Measurements from ENCODE around the gene ELOB. TPM values are rescaled to one million over a fixed set of nuclear protein-coding genes. Genes with fewer than 3 reads are reported as not detected.

ELOB gene
- total RNA-seq, 1 experiment from 2014 or later = 358 TPM

DNA sequence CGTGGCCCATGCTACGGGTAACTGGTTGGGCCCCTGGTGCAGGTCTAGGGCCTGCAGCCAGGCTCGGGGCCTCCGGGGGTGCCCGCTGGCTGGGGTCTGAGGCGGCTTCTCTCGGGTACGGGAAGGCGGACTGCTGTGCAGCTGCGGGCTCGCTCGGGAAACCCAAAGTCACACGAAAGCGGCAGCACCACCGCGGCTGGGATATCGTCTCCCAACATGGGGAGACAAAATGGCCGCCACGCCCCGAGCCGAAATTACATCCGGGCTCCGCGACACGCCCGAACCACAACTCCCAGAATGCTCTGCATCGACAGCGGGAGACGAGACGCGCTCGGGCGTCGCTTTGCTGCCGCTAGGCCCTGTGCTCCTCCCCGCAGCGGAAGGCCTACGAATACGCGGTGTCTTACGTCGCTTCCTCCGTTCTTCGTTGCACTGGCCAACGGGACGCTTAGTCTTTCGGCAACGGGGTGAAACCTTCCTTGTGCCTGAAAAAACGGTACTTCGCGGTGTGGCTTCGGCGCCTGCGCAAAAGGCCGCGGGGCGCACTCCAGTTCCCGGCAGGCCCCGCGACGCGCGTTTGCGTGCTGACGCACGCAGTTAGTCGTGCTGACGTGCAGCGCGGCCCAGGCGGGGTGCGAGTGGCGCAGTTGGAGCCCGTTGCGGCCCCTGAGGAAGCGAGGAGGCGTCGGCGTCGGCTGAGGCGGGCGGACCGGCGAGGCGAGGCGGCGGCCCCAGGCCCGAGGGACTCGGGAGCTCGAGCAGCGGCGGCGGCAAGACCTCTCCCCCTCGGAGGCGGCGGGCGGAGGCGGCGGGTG, 24.8 kb downstream of the ELOB start, which contains the start of gene SRRM2:
SRRM2 (plus strand) TSS at position 604 of the 815 bp plus-strand sequence. CDS start 3,727 bp downstream, outside the sequence.
- peak within 1 kb of the TSS; percentile 93 for H3K27ac ChIP-seq (ENCODE audit: low read length)
- H3K4me1 ChIP-seq (ENCODE audit: low read length) = peaks cover 32% of the 10 kb centered on the region
- peaks cover 57% of the 10 kb centered on the region for H3K79me2 ChIP-seq (ENCODE audit: low read length)
- peak; percentile 98 for DNase-seq
- no peak within 1 kb of the TSS; the same call in 1 of the 2 replicates for H2AFZ ChIP-seq (ENCODE audit: low read length)
- H4K20me1 ChIP-seq (ENCODE audit: insufficient read depth, low read depth, low read length) = peaks cover 43% of the 10 kb centered on the region
- H3K9ac ChIP-seq (ENCODE audit: low read length) = peak within 1 kb of the TSS; percentile 96
- no peaks in the 10 kb centered on the region for H3K9me3 ChIP-seq (ENCODE audit: low read length)
- peak within 1 kb of the TSS; percentile 81 for H3K4me3 ChIP-seq (ENCODE audit: low read length)
- H3K9me2 ChIP-seq (replicated peaks; ENCODE audit: insufficient read depth, low read length) = no peaks in the 10 kb centered on the region
- H3K36me3 ChIP-seq (ENCODE audit: insufficient read depth, low read length) = peaks cover 38% of the 10 kb centered on the region; the same call in 1 of the 2 replicates
- H3K27me3 ChIP-seq (ENCODE audit: low read length) = no peaks in the 10 kb centered on the region
- H3K4me2 ChIP-seq (ENCODE audit: low read depth, low read length, poor library complexity, severe bottlenecking) = peak within 1 kb of the TSS; percentile 81

- H3K9ac ChIP-seq (ENCODE audit: low read length) = peak overlapping the region; percentile 96
- no peaks in the 10 kb centered on the region for H3K27me3 ChIP-seq (ENCODE audit: low read length)
- H3K79me2 ChIP-seq (ENCODE audit: low read length) = peaks cover 51% of the 10 kb centered on the region
- peak; percentile 93 for DNase-seq
- H3K9me2 ChIP-seq (replicated peaks; ENCODE audit: insufficient read depth, low read length) = no peaks in the 10 kb centered on the region
- peaks cover 32% of the 10 kb centered on the region; the same call in 1 of the 2 replicates for H3K36me3 ChIP-seq (ENCODE audit: insufficient read depth, low read length)
- H2AFZ ChIP-seq (ENCODE audit: low read length) = no peak overlapping the region
- H3K4me3 ChIP-seq (ENCODE audit: low read length) = peak overlapping the region; percentile 81
- peak overlapping the region; percentile 93 for H3K27ac ChIP-seq (ENCODE audit: low read length)
- peaks cover 36% of the 10 kb centered on the region for H4K20me1 ChIP-seq (ENCODE audit: insufficient read depth, low read depth, low read length)
- H3K4me2 ChIP-seq (ENCODE audit: low read depth, low read length, poor library complexity, severe bottlenecking) = peak overlapping the region; percentile 81
- H3K9me3 ChIP-seq (ENCODE audit: low read length) = no peaks in the 10 kb centered on the region
- peaks cover 32% of the 10 kb centered on the region for H3K4me1 ChIP-seq (ENCODE audit: low read length)
These were observed 25.5 kb downstream of the ELOB start for GRCh38 chr16:2751577-2752034.

GRCh38 chr16:2749936-2750335, 27.1 kb downstream of the ELOB start:
- H2AFZ ChIP-seq (ENCODE audit: low read length) = no peak overlapping the region
- peaks cover 34% of the 10 kb centered on the region for H3K79me2 ChIP-seq (ENCODE audit: low read length)
- no peaks in the 10 kb centered on the region for H3K27me3 ChIP-seq (ENCODE audit: low read length)
- no peak for DNase-seq
- peaks cover 34% of the 10 kb centered on the region for H3K4me1 ChIP-seq (ENCODE audit: low read length)
- no peaks in the 10 kb centered on the region for H3K9me2 ChIP-seq (replicated peaks; ENCODE audit: insufficient read depth, low read length)
- H3K9ac ChIP-seq (ENCODE audit: low read length) = no peak overlapping the region
- peaks cover 20% of the 10 kb centered on the region for H4K20me1 ChIP-seq (ENCODE audit: insufficient read depth, low read depth, low read length)
- no peak overlapping the region for H3K27ac ChIP-seq (ENCODE audit: low read length)
- H3K4me3 ChIP-seq (ENCODE audit: low read length) = no peak overlapping the region
- no peak overlapping the region for H3K4me2 ChIP-seq (ENCODE audit: low read depth, low read length, poor library complexity, severe bottlenecking)
- no peaks in the 10 kb centered on the region for H3K9me3 ChIP-seq (ENCODE audit: low read length)
- peaks cover 17% of the 10 kb centered on the region; the same call in 1 of the 2 replicates for H3K36me3 ChIP-seq (ENCODE audit: insufficient read depth, low read length)

DNA sequence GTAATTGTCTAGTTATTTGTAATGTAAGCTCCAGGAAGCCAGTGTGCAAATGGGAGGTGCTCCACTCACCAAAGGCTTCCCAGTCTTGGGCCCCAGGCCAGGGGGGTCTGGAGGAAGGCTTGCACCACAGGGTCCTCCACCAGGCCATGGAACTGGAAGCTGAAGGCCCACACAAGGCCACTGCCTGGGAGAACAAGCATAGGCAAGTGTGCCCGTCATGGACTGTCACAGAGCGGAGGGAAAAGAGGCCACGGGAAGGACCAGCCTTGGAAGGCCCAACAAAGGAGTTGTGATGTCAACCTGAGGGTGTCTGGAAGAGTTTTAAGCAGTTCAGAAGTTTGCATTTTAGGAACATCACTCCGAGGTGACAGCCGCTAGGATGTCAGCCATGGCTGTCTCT, 27.6 kb downstream of the ELOB start:
- no peaks in the 10 kb centered on the region for H3K27me3 ChIP-seq (ENCODE audit: low read length)
- no peak overlapping the region for H3K4me3 ChIP-seq (ENCODE audit: low read length)
- no peak overlapping the region for H2AFZ ChIP-seq (ENCODE audit: low read length)
- H3K4me1 ChIP-seq (ENCODE audit: low read length) = peaks cover 29% of the 10 kb centered on the region
- H3K4me2 ChIP-seq (ENCODE audit: low read depth, low read length, poor library complexity, severe bottlenecking) = no peak overlapping the region
- no peak for DNase-seq
- no peaks in the 10 kb centered on the region for H3K9me3 ChIP-seq (ENCODE audit: low read length)
- no peak overlapping the region for H3K27ac ChIP-seq (ENCODE audit: low read length)
- peaks cover 12% of the 10 kb centered on the region; the same call in 1 of the 2 replicates for H3K36me3 ChIP-seq (ENCODE audit: insufficient read depth, low read length)
- no peaks in the 10 kb centered on the region for H3K9me2 ChIP-seq (replicated peaks; ENCODE audit: insufficient read depth, low read length)
- H3K9ac ChIP-seq (ENCODE audit: low read length) = no peak overlapping the region
- H4K20me1 ChIP-seq (ENCODE audit: insufficient read depth, low read depth, low read length) = peaks cover 15% of the 10 kb centered on the region
- peaks cover 29% of the 10 kb centered on the region for H3K79me2 ChIP-seq (ENCODE audit: low read length)

DNA sequence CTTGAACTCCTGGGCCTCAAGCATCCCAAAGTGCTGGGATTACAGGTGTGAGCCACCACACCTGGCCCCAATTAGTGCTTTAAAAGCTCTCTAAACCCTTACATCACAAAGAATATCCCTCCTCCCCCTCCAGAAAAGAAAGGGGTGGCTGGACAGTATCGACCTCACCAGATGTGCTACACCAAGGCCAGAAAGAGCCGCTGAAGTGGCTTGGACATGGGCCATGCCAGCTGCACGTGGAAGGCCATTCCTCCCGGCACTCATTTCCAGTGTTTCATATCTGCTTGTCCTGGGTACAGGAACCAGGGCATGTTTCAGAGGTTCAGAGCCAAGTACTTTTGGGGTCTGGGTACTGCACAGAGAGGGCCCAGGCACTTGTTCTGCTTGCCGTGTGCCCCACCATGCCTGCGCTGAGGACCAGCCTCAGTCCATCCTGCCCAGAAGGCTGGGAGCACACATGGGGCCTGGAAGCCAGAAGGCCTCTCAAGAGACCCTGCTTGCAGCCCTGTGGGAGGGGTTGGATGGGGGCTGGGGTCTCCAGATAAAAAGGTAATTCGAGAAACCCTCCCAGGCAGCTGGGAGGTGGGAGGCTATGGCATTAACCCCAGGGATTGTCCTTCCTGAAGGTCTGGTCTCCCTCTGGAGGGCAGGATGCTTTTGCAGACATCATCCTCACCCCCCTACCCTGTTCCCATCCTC, 28.2 kb downstream of the ELOB start:
- Histone ChIP-seq H3K27me3 (ENCODE audit: low read length) (no peaks in the 10 kb centered on the region), H3K79me2 (ENCODE audit: low read length) (peaks cover 24% of the 10 kb centered on the region), H3K36me3 (ENCODE audit: insufficient read depth, low read length) (peaks cover 7% of the 10 kb centered on the region; the same call in 1 of the 2 replicates), H3K9me3 (ENCODE audit: low read length) (no peaks in the 10 kb centered on the region), H3K4me3 (ENCODE audit: low read length) (no peak overlapping the region), H3K9ac (ENCODE audit: low read length) (no peak overlapping the region), H3K4me2 (ENCODE audit: low read depth, low read length, poor library complexity, severe bottlenecking) (no peak overlapping the region), H3K27ac (ENCODE audit: low read length) (no peak overlapping the region), H2AFZ (ENCODE audit: low read length) (no peak overlapping the region), H3K9me2 (replicated peaks; ENCODE audit: insufficient read depth, low read length) (no peaks in the 10 kb centered on the region), H4K20me1 (ENCODE audit: insufficient read depth, low read depth, low read length) (peaks cover 9% of the 10 kb centered on the region), H3K4me1 (ENCODE audit: low read length) (peaks cover 23% of the 10 kb centered on the region)
- DNase-seq = no peak

- Histone ChIP-seq H3K36me3 (ENCODE audit: insufficient read depth, low read length) (no peaks in the 10 kb centered on the region), H3K27me3 (ENCODE audit: low read length) (no peaks in the 10 kb centered on the region), H3K4me3 (ENCODE audit: low read length) (no peak overlapping the region), H4K20me1 (ENCODE audit: insufficient read depth, low read depth, low read length) (no peaks in the 10 kb centered on the region), H3K9ac (ENCODE audit: low read length) (no peak overlapping the region), H3K4me1 (ENCODE audit: low read length) (peaks cover 9% of the 10 kb centered on the region), H2AFZ (ENCODE audit: low read length) (no peak overlapping the region), H3K79me2 (ENCODE audit: low read length) (peaks cover 6% of the 10 kb centered on the region), H3K27ac (ENCODE audit: low read length) (no peak overlapping the region), H3K4me2 (ENCODE audit: low read depth, low read length, poor library complexity, severe bottlenecking) (no peak overlapping the region), H3K9me3 (ENCODE audit: low read length) (no peaks in the 10 kb centered on the region), H3K9me2 (replicated peaks; ENCODE audit: insufficient read depth, low read length) (no peaks in the 10 kb centered on the region)
- no peak for DNase-seq
These were observed 31.1 kb downstream of the ELOB start for GRCh38 chr16:2745961-2746360.

- Histone ChIP-seq H3K9ac (ENCODE audit: low read length) (no peak overlapping the region), H3K4me3 (ENCODE audit: low read length) (no peak overlapping the region), H2AFZ (ENCODE audit: low read length) (no peak overlapping the region), H3K4me2 (ENCODE audit: low read depth, low read length, poor library complexity, severe bottlenecking) (no peak overlapping the region), H3K27ac (ENCODE audit: low read length) (no peak overlapping the region), H3K36me3 (ENCODE audit: insufficient read depth, low read length) (no peaks in the 10 kb centered on the region), H3K9me2 (replicated peaks; ENCODE audit: insufficient read depth, low read length) (no peaks in the 10 kb centered on the region), H3K4me1 (ENCODE audit: low read length) (peaks cover 5% of the 10 kb centered on the region), H3K9me3 (ENCODE audit: low read length) (no peaks in the 10 kb centered on the region), H3K27me3 (ENCODE audit: low read length) (no peaks in the 10 kb centered on the region), H3K79me2 (ENCODE audit: low read length) (no peaks in the 10 kb centered on the region; the same call in 1 of the 2 replicates), H4K20me1 (ENCODE audit: insufficient read depth, low read depth, low read length) (no peaks in the 10 kb centered on the region)
- no peak for DNase-seq
These were observed 31.8 kb downstream of the ELOB start for GRCh38 chr16:2745116-2745890.
